Endothelial cell of umbilical vein (primary cell): Measurements from ENCODE around the gene CD300LB.

Source experiments
- EZH2 ChIP-seq: IDR thresholded peaks from 2 replicates; pipeline ENCODE4 v1.6.1; 2012; ENCODE audit warnings: borderline replicate concordance, low read depth, mild to moderate bottlenecking, moderate library complexity, low read length, inconsistent platforms; ENCODE audit not compliant: severe bottlenecking
- FOS ChIP-seq: IDR thresholded peaks from 2 replicates; pipeline ENCODE4 v1.6.1; 2011; ENCODE audit warnings: mild to moderate bottlenecking, low read length, moderate library complexity, borderline replicate concordance; ENCODE audit not compliant: insufficient read depth
- MYC ChIP-seq: IDR thresholded peaks from one replicate; pipeline ENCODE4 v1.6.1; 2011; ENCODE audit warnings: mild to moderate bottlenecking, low read depth, low read length
- POLR2A ChIP-seq: IDR thresholded peaks from 2 replicates; pipeline ENCODE4 v1.6.1; 2012; ENCODE audit warnings: low read depth, mild to moderate bottlenecking, control low read depth, low read length
- POLR2AphosphoS5 ChIP-seq: IDR thresholded peaks from 2 replicates; pipeline ENCODE4 v1.6.1; 2012; ENCODE audit warnings: low read depth, mild to moderate bottlenecking, control low read depth, low read length, moderate library complexity; ENCODE audit not compliant: insufficient read depth
- TF ChIP-seq, protein P1 (sequence below), 2 donors: IDR thresholded peaks; 1 replicate in 1 of 2; 2 replicates in 1 of 2; pipeline ENCODE4 v1.5.1; 2011; ENCODE audit warnings: low read length in 2 of 2, mild to moderate bottlenecking in 2 of 2, moderate library complexity in 2 of 2, control low read depth in 1 of 2, inconsistent platforms in 1 of 2, low read depth in 1 of 2; ENCODE audit not compliant: insufficient read depth in 1 of 2; ENCODE audit errors: extremely low read depth in 1 of 2
- TF ChIP-seq, protein P2 (sequence below): IDR thresholded peaks from 2 replicates; pipeline ENCODE4 v1.6.1; 2011; ENCODE audit not compliant: insufficient read depth, insufficient read length

DNA sequence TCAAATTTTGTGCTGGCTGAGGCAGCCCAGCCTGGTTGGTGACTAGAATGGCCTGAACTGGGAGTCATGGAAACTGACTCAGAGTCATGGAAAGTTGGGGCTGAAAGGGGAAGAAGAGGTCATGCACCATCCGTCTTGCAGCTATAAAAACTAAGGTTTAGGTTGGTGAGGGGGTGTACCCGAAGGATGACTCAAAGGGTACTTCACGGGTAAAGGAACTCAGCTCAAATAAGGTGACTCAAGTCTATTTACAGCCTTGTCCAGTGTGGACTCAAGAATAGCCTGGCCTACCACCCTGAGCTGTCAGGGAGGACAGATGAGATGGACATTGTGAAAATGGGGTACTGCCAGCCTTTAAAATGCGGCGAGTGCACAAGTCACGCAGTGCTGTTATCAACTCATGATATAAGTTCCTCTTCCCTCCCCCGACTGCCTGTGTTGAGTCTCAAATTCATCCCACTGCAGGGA lies 18.6 kb downstream of the CD300LB start:
- TF ChIP-seq, protein P1, sequence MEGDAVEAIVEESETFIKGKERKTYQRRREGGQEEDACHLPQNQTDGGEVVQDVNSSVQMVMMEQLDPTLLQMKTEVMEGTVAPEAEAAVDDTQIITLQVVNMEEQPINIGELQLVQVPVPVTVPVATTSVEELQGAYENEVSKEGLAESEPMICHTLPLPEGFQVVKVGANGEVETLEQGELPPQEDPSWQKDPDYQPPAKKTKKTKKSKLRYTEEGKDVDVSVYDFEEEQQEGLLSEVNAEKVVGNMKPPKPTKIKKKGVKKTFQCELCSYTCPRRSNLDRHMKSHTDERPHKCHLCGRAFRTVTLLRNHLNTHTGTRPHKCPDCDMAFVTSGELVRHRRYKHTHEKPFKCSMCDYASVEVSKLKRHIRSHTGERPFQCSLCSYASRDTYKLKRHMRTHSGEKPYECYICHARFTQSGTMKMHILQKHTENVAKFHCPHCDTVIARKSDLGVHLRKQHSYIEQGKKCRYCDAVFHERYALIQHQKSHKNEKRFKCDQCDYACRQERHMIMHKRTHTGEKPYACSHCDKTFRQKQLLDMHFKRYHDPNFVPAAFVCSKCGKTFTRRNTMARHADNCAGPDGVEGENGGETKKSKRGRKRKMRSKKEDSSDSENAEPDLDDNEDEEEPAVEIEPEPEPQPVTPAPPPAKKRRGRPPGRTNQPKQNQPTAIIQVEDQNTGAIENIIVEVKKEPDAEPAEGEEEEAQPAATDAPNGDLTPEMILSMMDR (IDR thresholded peaks at IDR 0.05; ENCODE audit: extremely low read depth in 1 of 2, insufficient read depth in 1 of 2, low read depth in 1 of 2, low read length in 2 of 2), result no peak
- TF ChIP-seq, protein P2, sequence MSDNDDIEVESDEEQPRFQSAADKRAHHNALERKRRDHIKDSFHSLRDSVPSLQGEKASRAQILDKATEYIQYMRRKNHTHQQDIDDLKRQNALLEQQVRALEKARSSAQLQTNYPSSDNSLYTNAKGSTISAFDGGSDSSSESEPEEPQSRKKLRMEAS, result no peak
- TF ChIP-seq POLR2A (no peak), POLR2AphosphoS5 (no peak), EZH2 (no peak), FOS (no peak), MYC (no peak)
